Uterus (tissue), 2 donors: ENCODE measurements around the gene PTPRG.

Experiments
- CTCF ChIP-seq, 4 experiments: fragments of 200-600 bp in 2 of 4; fragments of 450-650 bp in 2 of 4; sonication (generic) in 2 of 4; IDR thresholded peaks; one replicate each; pipeline ENCODE4 v1.5.1; 2016 to 2019; ENCODE audit warnings: antibody characterized with exemption in 4 of 4, mild to moderate bottlenecking in 2 of 4, moderate library complexity in 1 of 4
- POLR2A ChIP-seq, 2 donors: fragments of 450-650 bp; IDR thresholded peaks; one replicate each; pipeline ENCODE4 v1.6.1; 2016; ENCODE audit warnings: antibody characterized with exemption in 2 of 2, mild to moderate bottlenecking in 1 of 2, moderate library complexity in 1 of 2

- TF ChIP-seq CTCF (IDR thresholded peaks at IDR 0.05) (no peak), POLR2A (IDR thresholded peaks at IDR 0.05) (no peak)
Measured at GRCh38 chr3:61684386-61684785, 123.0 kb downstream of the PTPRG start.
